ENCODE data around the gene ZNRF3. TPM values are rescaled to one million over a fixed set of nuclear protein-coding genes. Genes with fewer than 3 reads are reported as not detected.

Gene ZNRF3
- total RNA-seq, 4 donors from 2014 or later, result 6.1 to 23.2 (median 12.0) TPM

GRCh38 chr22:29072193-29072978 is 189.0 kb downstream of the ZNRF3 start:
- intact Hi-C loops (cut with DNase I; ENCODE audit: low total_unique reads), result no loop called here
- Histone ChIP-seq H3K36me3 (no peaks in the 10 kb centered on the region), H3K4me3 (peak overlapping the region; percentile 25 to 80), H3K27me3 (no peaks in the 10 kb centered on the region), H3K9me3 (no peaks in the 10 kb centered on the region), H3K4me1 (no peaks in the 10 kb centered on the region), H3K27ac (no peak overlapping the region)
- TF ChIP-seq POLR2A (IDR thresholded peaks at IDR 0.05), result no peak
- TF ChIP-seq CTCF (IDR thresholded peaks at IDR 0.05), result no peak
- DNase-seq, result peak; percentile 84 to 87

GRCh38 chr22:29072979-29073617 is 189.7 kb downstream of the ZNRF3 start, which contains the start of gene KREMEN1:
KREMEN1 (plus strand) TSS chr22:29073035; CDS start chr22:29073131, 96 bp downstream.
- Histone ChIP-seq H3K27ac (peak within 1 kb of the TSS; percentile 54 to 55), H3K4me1 (no peaks in the 10 kb centered on the region), H3K27me3 (no peaks in the 10 kb centered on the region), H3K9me3 (no peaks in the 10 kb centered on the region), H3K4me3 (peak within 1 kb of the TSS; percentile 48 to 80), H3K36me3 (no peaks in the 10 kb centered on the region)
- intact Hi-C loops (cut with DNase I; ENCODE audit: low total_unique reads), result no loop called here
- DNase-seq, result peak; percentile 33 to 39
- peak in 1 of 2 donors; percentile 17 for TF ChIP-seq POLR2A (IDR thresholded peaks at IDR 0.05)
- TF ChIP-seq CTCF (IDR thresholded peaks at IDR 0.05), result no peak

- intact Hi-C loops (cut with DNase I; ENCODE audit: low total_unique reads), result no loop called here
- TF ChIP-seq CTCF (IDR thresholded peaks at IDR 0.05), result no peak
- no peak for TF ChIP-seq POLR2A (IDR thresholded peaks at IDR 0.05)
Observed at GRCh38 chr22:29073618-29074275, 190.4 kb downstream of the ZNRF3 start.

GRCh38 chr22:29074276-29074772 is 191.0 kb downstream of the ZNRF3 start:
- intact Hi-C loops (cut with DNase I; ENCODE audit: low total_unique reads), result no loop called here
- no peak for DNase-seq
- TF ChIP-seq POLR2A (IDR thresholded peaks at IDR 0.05) (no peak), CTCF (IDR thresholded peaks at IDR 0.05) (no peak)
- Histone ChIP-seq H3K36me3 (no peaks in the 10 kb centered on the region), H3K27me3 (no peaks in the 10 kb centered on the region), H3K4me3 (peak overlapping the region; percentile 48 to 80), H3K4me1 (no peaks in the 10 kb centered on the region), H3K27ac (peak overlapping the region; percentile 54 to 55), H3K9me3 (no peaks in the 10 kb centered on the region)

More at GRCh38 chr22:29073618-29074275, 190.4 kb downstream of the ZNRF3 start:
- peak; percentile 40 to 59 for DNase-seq
- peak overlapping the region; percentile 54 to 55 for H3K27ac ChIP-seq
- H3K36me3 ChIP-seq, result no peaks in the 10 kb centered on the region
- no peaks in the 10 kb centered on the region for H3K9me3 ChIP-seq
- H3K27me3 ChIP-seq, result no peaks in the 10 kb centered on the region
- H3K4me1 ChIP-seq, result no peaks in the 10 kb centered on the region
- H3K4me3 ChIP-seq, result peak overlapping the region; percentile 48 to 80

Data from uterus (tissue), 4 donors.